KMS-11 (cell line): ENCODE data around the gene OBSL1.

Experiments
- H2AFZ ChIP-seq: fragments of 200-600 bp; sonication (generic); 2 replicates; pipeline ENCODE4 v1.6.1; 2016; ENCODE audit warnings: antibody characterized with exemption, mixed run types, low read depth
- H3K27ac ChIP-seq: fragments of 200-600 bp; sonication (generic); 2 replicates; pipeline ENCODE4 v1.6.1; 2016; ENCODE audit warnings: mild to moderate bottlenecking, mixed run types
- H3K27me3 ChIP-seq: fragments of 200-600 bp; sonication (generic); 2 replicates; pipeline ENCODE4 v1.6.1; 2017; ENCODE audit warnings: mild to moderate bottlenecking, low read depth, mixed run types, moderate library complexity; ENCODE audit not compliant: insufficient read depth
- H3K36me3 ChIP-seq: fragments of 200-600 bp; sonication (generic); 2 replicates; pipeline ENCODE4 v1.6.1; 2017; ENCODE audit warnings: mild to moderate bottlenecking, mixed run types; ENCODE audit not compliant: insufficient read depth
- H3K4me1 ChIP-seq: fragments of 200-600 bp; sonication (generic); 2 replicates; pipeline ENCODE4 v1.6.1; 2016; ENCODE audit warnings: mild to moderate bottlenecking, low read depth, mixed run types; ENCODE audit not compliant: poor library complexity, severe bottlenecking
- H3K4me2 ChIP-seq: fragments of 200-600 bp; sonication (generic); 2 replicates; pipeline ENCODE4 v1.7.0; 2016; ENCODE audit warnings: mild to moderate bottlenecking, mixed run types
- H3K4me3 ChIP-seq: fragments of 200-600 bp; sonication (generic); IDR thresholded peaks from 2 replicates; pipeline ENCODE4 v1.6.1; 2017; ENCODE audit warnings: low read depth, low read length, mixed read lengths; ENCODE audit not compliant: insufficient read depth
- H3K79me2 ChIP-seq: fragments of 200-600 bp; sonication (generic); 2 replicates; pipeline ENCODE4 v1.6.1; 2016; ENCODE audit warnings: low read depth, mixed run types; ENCODE audit not compliant: insufficient read depth
- H3K9ac ChIP-seq: fragments of 200-600 bp; sonication (generic); 2 replicates; pipeline ENCODE4 v1.6.1; 2016; ENCODE audit warnings: mild to moderate bottlenecking, mixed run types
- H4K20me1 ChIP-seq: fragments of 200-600 bp; sonication (generic); 2 replicates; pipeline ENCODE4 v1.6.1; 2016; ENCODE audit warnings: mild to moderate bottlenecking, mixed run types; ENCODE audit not compliant: insufficient read depth
- TF ChIP-seq, protein P1 (sequence below): fragments of 200-600 bp; sonication (generic); conservative IDR thresholded peaks from 2 replicates; pipeline ENCODE4 v1.6.1; 2017; ENCODE audit warnings: low read depth, mild to moderate bottlenecking, antibody characterized with exemption, low read length, moderate library complexity, mixed read lengths

Gene OBSL1

DNA sequence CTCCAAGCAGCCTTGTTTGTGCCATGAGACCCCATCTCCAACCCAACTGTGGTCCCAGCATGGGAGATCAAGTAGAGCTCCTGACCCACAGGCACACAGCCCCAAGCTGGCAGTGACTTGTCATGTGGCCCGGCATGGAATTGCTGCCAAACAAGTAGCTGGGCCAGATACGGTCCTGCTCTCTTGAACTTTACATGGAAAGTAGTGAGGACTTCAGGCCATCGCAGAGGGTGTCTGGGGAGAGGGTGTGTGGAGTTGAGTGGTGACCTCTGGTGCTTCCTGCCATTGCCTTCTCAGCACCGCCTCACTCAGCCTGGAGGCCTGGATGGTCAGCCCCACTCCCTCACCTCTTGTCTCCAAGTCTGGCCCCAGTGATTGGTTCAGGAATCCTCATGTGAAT is 45.2 kb upstream of the OBSL1 start:
- no peak overlapping the region for H3K9ac ChIP-seq

DNA sequence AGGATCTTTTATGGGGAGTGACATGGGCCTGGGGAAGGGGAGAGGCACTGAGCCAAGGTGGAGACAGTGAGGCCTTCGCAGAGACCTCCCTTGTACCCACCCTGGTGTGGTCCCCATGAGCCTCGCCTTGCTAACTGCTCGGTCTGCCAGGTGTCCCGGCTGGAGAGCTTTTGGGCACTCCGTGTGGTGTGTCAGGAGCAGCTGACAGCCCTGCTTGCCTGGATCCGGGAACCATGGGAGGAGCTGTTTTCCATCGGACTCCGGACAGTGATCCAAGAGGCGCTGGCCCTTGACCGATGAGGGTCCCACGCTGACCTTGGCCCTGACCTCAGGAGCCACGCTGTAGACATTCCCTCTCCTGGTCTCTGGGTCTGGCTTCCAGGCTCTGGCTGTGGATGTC is 44.6 kb upstream of the OBSL1 start:
- Histone ChIP-seq H4K20me1 (no peaks in the 10 kb centered on the region), H3K27ac (no peak overlapping the region), H3K4me1 (no peaks in the 10 kb centered on the region), H3K36me3 (no peaks in the 10 kb centered on the region), H3K79me2 (no peaks in the 10 kb centered on the region), H2AFZ (no peak overlapping the region), H3K4me3 (no peak overlapping the region), H3K4me2 (no peak overlapping the region), H3K27me3 (no peaks in the 10 kb centered on the region), H3K9ac (no peak overlapping the region)
- TF ChIP-seq, protein P1, sequence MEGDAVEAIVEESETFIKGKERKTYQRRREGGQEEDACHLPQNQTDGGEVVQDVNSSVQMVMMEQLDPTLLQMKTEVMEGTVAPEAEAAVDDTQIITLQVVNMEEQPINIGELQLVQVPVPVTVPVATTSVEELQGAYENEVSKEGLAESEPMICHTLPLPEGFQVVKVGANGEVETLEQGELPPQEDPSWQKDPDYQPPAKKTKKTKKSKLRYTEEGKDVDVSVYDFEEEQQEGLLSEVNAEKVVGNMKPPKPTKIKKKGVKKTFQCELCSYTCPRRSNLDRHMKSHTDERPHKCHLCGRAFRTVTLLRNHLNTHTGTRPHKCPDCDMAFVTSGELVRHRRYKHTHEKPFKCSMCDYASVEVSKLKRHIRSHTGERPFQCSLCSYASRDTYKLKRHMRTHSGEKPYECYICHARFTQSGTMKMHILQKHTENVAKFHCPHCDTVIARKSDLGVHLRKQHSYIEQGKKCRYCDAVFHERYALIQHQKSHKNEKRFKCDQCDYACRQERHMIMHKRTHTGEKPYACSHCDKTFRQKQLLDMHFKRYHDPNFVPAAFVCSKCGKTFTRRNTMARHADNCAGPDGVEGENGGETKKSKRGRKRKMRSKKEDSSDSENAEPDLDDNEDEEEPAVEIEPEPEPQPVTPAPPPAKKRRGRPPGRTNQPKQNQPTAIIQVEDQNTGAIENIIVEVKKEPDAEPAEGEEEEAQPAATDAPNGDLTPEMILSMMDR, result no peak

More for the DNA sequence above, 45.2 kb upstream of the OBSL1 start:
- no peaks in the 10 kb centered on the region for H3K27me3 ChIP-seq
- no peaks in the 10 kb centered on the region for H3K36me3 ChIP-seq
- H3K79me2 ChIP-seq, result no peaks in the 10 kb centered on the region
- TF ChIP-seq, protein P1, result no peak
- no peak overlapping the region for H2AFZ ChIP-seq
- H4K20me1 ChIP-seq, result no peaks in the 10 kb centered on the region
- no peak overlapping the region for H3K4me2 ChIP-seq
- no peak overlapping the region for H3K4me3 ChIP-seq
- no peaks in the 10 kb centered on the region for H3K4me1 ChIP-seq
- H3K27ac ChIP-seq, result no peak overlapping the region

DNA sequence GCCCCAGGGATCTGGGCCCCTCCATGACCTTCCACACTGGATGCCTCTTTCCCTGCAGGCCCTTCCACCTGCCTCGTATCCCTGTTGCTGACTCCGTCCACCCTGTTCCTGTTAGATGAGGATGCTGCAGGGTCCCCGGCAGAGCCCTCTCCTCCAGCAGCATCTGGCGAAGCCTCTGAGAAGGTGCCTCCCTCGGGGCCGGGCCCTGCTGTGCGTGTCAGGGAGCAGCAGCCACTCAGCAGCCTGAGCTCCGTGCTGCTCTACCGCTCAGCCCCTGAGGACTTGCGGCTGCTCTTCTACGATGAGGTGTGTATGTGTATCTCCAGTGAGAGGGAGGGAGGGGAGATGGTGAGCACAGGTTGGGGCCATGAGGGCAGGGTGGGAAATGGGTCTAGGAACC is 43.7 kb upstream of the OBSL1 start:
- Histone ChIP-seq H3K4me2 (no peak overlapping the region), H3K36me3 (no peaks in the 10 kb centered on the region), H4K20me1 (no peaks in the 10 kb centered on the region), H3K4me1 (no peaks in the 10 kb centered on the region), H3K9ac (no peak overlapping the region), H3K27ac (no peak overlapping the region), H2AFZ (no peak overlapping the region), H3K79me2 (no peaks in the 10 kb centered on the region), H3K4me3 (no peak overlapping the region), H3K27me3 (no peaks in the 10 kb centered on the region)
- TF ChIP-seq, protein P1, result no peak

DNA sequence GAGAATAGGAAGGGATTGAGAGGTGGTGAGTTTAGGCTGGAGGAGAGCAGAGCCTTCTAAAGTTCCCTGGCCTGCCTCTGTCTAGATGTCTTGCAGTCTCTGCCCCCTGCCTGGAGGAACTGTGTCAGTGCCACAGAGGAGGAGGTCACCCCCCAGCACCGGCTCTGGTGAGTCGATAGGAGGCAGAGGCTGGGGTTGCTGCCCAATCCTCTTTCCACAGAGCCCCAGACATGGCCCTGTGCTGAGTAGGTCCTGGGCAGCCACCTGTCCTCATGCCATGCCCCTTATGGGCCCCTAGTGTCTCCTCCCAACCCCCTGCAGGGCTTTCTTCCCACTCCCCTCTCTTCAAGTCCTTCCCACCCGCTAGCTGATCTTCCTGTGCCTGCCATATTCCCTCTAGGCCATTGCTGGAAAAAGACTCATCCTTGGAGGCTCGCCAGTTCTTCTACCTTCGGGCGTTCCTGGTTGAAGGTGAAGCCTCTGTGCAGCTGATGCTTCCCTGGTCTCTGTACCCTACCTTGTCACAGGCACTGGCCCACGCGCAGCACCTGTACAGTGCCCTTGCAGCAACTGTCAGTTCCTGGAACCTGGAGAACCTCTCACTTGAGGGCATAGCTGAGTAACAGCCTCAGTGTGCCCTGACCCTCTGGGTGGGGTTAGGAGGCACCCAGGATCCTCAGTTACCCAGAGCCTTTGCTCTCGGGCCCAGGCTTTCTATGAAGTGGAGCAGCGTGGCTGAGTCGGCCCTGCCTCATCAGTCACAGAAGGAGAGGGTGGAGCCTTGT is 42.9 kb upstream of the OBSL1 start:
- no peak overlapping the region for H3K9ac ChIP-seq
- no peak overlapping the region for H3K4me3 ChIP-seq
- TF ChIP-seq, protein P1, result no peak
- no peaks in the 10 kb centered on the region for H3K79me2 ChIP-seq
- H3K27ac ChIP-seq, result no peak overlapping the region
- no peak overlapping the region for H2AFZ ChIP-seq
- no peaks in the 10 kb centered on the region for H3K4me1 ChIP-seq
- no peak overlapping the region for H3K4me2 ChIP-seq
- no peaks in the 10 kb centered on the region for H4K20me1 ChIP-seq
- no peaks in the 10 kb centered on the region for H3K27me3 ChIP-seq
- no peaks in the 10 kb centered on the region for H3K36me3 ChIP-seq
